Epithelial cell of proximal tubule (primary cell): ENCODE data around the gene PREX1. TPM values are rescaled to one million over a fixed set of nuclear protein-coding genes. Genes with fewer than 3 reads are reported as not detected.

ENCODE experiments used
- DNase-seq: peaks from one replicate; pipeline ENCODE4 v3.0.0-alpha.2; 2011; ENCODE audit warnings: low read depth
- H3K4me3 ChIP-seq: 2 replicates; pipeline ENCODE4 v1.5.1; 2011; ENCODE audit warnings: low read depth, mild to moderate bottlenecking, low read length
- total RNA-seq: library from RNA; depleted of rRNA; stranded (reverse); fragments of >200 nt; gene quantifications from 2 replicates; pipeline ENCODE4 v1.2.3, GENCODE V29; 2015
- TF ChIP-seq, protein P1 (sequence below): conservative IDR thresholded peaks from 2 replicates; pipeline ENCODE4 v1.5.1; 2012; ENCODE audit warnings: low read depth, mild to moderate bottlenecking, low read length

The PREX1 gene
- total RNA-seq, 1 donor from 2014 or later = 4.7 TPM

DNA sequence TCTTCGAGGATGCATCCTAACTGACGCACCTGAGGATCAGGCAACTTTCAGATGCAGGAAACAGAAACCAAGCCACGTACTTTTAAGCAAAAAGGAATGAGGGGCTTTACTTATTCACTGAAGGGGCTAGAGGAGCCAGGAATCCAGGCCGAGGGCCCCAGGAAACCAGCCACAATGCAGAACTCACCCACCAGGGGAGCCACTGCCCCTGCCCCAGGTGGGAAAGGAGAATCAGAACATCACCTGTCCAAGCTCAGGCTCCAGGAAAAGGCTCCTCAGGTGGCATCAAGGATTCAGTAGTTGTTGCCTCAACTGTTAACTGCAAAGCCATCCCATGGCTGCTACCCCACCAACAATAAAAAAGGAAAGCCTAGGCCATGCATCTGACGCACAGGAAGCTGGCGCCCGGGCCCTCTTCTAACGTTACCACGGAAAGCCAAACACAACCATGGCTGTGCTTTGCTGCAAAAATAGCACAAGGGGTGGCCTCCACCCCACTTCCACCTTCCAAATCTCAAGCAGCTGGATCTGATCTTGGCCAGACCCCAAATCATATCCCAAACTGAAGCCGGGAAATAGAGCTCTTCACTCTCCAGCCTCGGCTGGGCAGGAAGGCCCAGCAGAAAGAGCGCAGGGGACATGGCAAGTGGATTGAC is 121.0 kb downstream of the PREX1 start:
- TF ChIP-seq, protein P1, sequence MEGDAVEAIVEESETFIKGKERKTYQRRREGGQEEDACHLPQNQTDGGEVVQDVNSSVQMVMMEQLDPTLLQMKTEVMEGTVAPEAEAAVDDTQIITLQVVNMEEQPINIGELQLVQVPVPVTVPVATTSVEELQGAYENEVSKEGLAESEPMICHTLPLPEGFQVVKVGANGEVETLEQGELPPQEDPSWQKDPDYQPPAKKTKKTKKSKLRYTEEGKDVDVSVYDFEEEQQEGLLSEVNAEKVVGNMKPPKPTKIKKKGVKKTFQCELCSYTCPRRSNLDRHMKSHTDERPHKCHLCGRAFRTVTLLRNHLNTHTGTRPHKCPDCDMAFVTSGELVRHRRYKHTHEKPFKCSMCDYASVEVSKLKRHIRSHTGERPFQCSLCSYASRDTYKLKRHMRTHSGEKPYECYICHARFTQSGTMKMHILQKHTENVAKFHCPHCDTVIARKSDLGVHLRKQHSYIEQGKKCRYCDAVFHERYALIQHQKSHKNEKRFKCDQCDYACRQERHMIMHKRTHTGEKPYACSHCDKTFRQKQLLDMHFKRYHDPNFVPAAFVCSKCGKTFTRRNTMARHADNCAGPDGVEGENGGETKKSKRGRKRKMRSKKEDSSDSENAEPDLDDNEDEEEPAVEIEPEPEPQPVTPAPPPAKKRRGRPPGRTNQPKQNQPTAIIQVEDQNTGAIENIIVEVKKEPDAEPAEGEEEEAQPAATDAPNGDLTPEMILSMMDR = no peak
- no peak for DNase-seq

DNA sequence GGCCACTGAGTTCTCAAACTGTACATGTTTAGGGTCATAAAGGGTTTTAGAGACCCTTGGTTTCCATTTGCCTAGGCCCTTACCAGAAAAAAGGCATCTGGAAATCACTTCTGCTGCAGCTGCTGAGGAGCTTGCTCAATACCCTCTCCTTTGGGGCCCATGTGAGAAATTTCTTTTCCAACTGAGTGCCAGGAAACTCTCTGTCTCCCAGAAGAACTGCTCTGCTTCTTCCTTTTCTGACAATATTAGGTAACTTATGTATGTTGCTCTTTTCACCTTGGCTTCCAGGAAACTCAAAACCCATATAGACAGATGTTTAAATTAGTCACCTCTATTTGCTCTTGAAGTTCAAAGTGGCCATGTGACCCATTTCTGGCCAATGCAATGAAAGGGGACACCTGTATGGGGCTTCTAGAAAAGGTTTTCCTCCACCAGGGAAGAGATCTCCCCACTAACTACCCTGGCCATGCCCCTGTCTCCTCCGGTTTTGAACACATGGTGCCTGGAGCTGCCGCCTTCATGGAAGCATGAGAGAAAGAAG is 121.6 kb downstream of the PREX1 start:
- no peak overlapping the region for H3K4me3 ChIP-seq
- TF ChIP-seq, protein P1 = no peak
- DNase-seq = no peak

More for the DNA sequence above, 121.0 kb downstream of the PREX1 start:
- no peak overlapping the region for H3K4me3 ChIP-seq

DNA sequence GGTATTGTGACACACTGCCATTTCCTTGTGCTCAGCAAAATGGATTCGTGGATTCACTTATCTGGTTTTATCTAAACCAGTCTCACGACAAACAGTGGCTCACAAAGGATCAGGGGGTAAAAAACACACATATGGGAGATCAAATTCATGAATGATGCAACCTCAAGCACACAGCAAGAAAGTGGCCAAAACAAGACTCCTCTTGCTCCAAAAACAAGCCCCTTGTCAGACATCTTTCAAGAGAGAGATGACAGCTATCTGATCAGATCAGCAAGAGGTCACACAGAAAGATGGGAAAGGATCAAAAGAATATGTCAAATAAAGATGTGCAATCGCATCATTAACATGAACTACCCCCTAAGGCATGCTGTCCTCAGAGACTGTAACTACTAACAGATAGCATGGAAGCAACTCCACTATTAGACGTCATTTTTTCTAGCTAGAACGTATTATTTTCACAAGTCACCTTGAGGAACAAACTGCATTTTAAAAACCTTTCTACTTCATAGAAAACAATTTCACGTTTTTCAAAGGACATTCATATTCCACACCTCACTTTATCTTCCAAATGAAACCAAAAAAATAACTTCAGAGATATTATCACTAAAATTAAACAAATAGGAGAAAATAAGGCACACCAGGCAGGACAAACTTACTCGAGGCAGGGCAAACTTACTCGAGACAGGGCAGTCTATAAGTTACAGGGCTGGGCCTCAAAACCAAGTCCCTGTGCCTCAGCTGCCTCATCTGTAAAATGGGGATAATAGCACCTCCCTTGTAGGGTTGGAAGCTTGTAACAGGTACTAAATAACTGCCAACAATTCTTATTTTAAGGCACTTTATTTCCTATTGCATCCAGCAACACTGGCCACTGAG is 122.3 kb downstream of the PREX1 start:
- H3K4me3 ChIP-seq = no peak overlapping the region
- DNase-seq = no peak
- TF ChIP-seq, protein P1 = no peak

DNA sequence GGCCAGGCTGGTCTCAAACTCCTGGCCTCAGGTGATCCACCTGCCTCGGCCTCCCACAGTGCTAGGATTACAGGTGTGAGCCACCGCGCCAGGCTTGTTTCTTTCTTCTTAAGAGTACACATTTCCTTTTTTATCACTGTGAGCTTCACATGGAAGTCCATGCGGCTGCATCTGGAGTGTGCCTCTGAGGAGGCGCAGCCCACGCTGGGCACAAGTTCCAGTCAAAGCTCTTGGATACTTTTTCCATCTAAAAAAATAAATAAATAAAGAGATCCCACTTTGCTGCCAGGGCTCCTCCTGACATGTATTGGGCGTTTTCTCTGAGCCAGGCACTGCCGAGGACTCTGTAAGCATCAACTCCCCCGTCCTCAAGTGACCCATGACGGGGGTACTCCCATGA is 123.0 kb downstream of the PREX1 start:
- TF ChIP-seq, protein P1 = no peak
- DNase-seq = no peak
- H3K4me3 ChIP-seq = no peak overlapping the region

DNA sequence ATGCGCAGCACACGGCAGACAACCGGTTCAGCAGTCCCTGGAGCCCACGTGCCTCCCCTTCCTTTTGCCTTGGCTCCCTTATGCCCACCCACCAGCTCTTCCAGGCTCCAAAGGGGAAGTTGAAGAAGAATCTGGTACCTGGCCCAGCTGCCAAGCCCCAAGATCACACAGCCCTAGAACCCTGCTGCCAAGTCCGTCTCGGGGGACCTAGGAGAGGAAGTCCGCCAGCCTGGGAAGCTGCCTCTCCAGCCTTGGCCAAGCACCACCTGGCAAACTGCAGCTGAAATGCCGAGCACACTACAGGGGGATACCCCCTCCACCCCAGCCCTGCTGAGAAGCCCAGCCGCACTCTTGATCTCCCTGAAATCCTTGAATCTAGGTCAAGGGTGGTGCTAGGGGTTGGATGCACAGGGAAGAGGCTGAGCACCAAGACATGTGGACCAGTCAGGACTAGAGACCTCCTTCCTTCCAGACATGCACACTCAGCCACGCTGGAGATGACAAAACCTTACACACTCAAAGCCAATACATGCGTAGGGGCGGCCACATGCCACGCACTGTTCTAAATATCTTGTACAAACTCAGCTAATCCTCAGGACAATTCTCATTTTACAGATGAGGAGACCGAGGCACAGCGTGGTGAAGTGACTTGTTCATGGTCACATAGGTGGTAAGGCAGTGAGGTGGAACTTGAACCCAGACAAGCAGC is 124.1 kb downstream of the PREX1 start:
- no peak for DNase-seq
- H3K4me3 ChIP-seq = no peak overlapping the region
- TF ChIP-seq, protein P1 = no peak

DNA sequence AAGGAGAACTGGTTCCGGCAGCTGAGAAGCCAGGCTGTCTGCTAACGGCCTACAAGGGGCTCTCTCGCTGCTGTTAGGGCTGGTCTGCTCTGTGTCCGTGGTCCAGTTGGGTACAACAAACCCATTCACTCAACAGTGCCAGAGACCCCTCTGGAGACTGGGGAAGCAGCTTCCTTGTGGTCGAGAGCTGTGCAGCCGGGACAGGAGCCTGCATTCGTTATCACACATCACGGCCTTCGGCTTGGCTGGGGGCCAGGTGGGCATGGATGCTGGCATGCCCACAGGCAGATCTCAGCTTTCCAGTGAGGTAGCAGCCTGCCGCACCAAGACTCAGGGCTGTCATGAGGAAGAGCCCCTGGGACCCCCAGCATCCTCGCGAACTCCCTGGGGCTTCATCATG is 124.7 kb downstream of the PREX1 start:
- no peak overlapping the region for H3K4me3 ChIP-seq
- DNase-seq = no peak
- TF ChIP-seq, protein P1 = no peak
